HEK293 (cell line): ENCODE data around the gene TMC3.
A peak's percentile ranks its signal among the peaks of the same experiment; 100 is the strongest.

Source experiments
- CTCF ChIA-PET: fragments of 350-600 bp; formaldehyde crosslinking; extraction: SDS; loops from one replicate; lab custom pipeline; 2021; ENCODE audit warnings: antibody characterized with exemption; lab: Yijun Ruan, JAX
- POLR2A ChIA-PET: fragments of 300-600 bp; formaldehyde crosslinking; extraction: SDS; loops from one replicate; lab custom pipeline; 2020; ENCODE audit warnings: antibody characterized with exemption, inconsistent platforms; lab: Yijun Ruan, JAX
- H3K27ac ChIP-seq: fragments of 200-500 bp; sonication (Bioruptor generic); 2 replicates; pipeline ENCODE4 v1.5.1; 2014; ENCODE audit warnings: low read depth, low read length, control low read depth, inconsistent platforms; ENCODE audit errors: extremely low read depth
- H3K36me3 ChIP-seq, 2 experiments: fragments of 200-500 bp in 1 of 2; sonication (Bioruptor generic) in 1 of 2; 1 replicate in 1 of 2; 2 replicates in 1 of 2; pipeline ENCODE4 v1.5.1; 2014 to 2017; ENCODE audit warnings: inconsistent platforms in 2 of 2, low read length in 2 of 2; ENCODE audit not compliant: control insufficient read depth in 2 of 2, insufficient read depth in 1 of 2
- H3K4me1 ChIP-seq: fragments of 200-500 bp; sonication (Bioruptor generic); 2 replicates; pipeline ENCODE4 v1.5.1; 2014; ENCODE audit warnings: mild to moderate bottlenecking, low read length, inconsistent platforms; ENCODE audit not compliant: control insufficient read depth, insufficient read depth
- H3K4me3 ChIP-seq: 2 replicates; pipeline ENCODE4 v1.5.1; 2011; ENCODE audit warnings: low read depth, mild to moderate bottlenecking, control low read depth, low read length, moderate library complexity
- H3K9me3 ChIP-seq: fragments of 200-500 bp; sonication (Bioruptor generic); 2 replicates; pipeline ENCODE4 v1.5.1; 2014; ENCODE audit warnings: low read depth, low read length, inconsistent platforms; ENCODE audit not compliant: control insufficient read depth, insufficient read depth
- MZF1 ChIP-seq: fragments of 450-650 bp; formaldehyde crosslinking; IDR thresholded peaks from 2 replicates; pipeline ENCODE4 v1.5.1; 2017; ENCODE audit warnings: missing biosample characterization, missing genetic modification characterization, borderline replicate concordance
- SCRT2 ChIP-seq: fragments of 450-650 bp; formaldehyde crosslinking; IDR thresholded peaks from 2 replicates; pipeline ENCODE4 v1.5.1; 2016; ENCODE audit warnings: missing biosample characterization, missing genetic modification characterization
- SP7 ChIP-seq: fragments of 450-650 bp; formaldehyde crosslinking; IDR thresholded peaks from 2 replicates; pipeline ENCODE4 v1.5.1; 2016; ENCODE audit warnings: missing biosample characterization, missing genetic modification characterization
- ZBTB21 ChIP-seq: fragments of 450-650 bp; formaldehyde crosslinking; IDR thresholded peaks from 2 replicates; pipeline ENCODE4 v1.5.1; 2017; ENCODE audit warnings: missing biosample characterization, missing genetic modification characterization
- ZNF155 ChIP-seq: fragments of 450-650 bp; formaldehyde crosslinking; IDR thresholded peaks from 2 replicates; pipeline ENCODE4 v1.5.1; 2016; ENCODE audit warnings: missing biosample characterization, missing genetic modification characterization
- ZNF174 ChIP-seq: fragments of 450-650 bp; formaldehyde crosslinking; IDR thresholded peaks from 2 replicates; pipeline ENCODE4 v1.5.0; 2017; ENCODE audit warnings: missing biosample characterization, mild to moderate bottlenecking, missing genetic modification characterization
- ZNF2 ChIP-seq: fragments of 450-650 bp; formaldehyde crosslinking; IDR thresholded peaks from 2 replicates; pipeline ENCODE4 v1.5.1; 2016; ENCODE audit warnings: missing biosample characterization, missing genetic modification characterization
- ZNF48 ChIP-seq: fragments of 450-650 bp; formaldehyde crosslinking; IDR thresholded peaks from 2 replicates; pipeline ENCODE4 v1.5.1; 2016; ENCODE audit warnings: missing biosample characterization, missing genetic modification characterization
- ZNF561 ChIP-seq: fragments of 450-650 bp; IDR thresholded peaks from 2 replicates; pipeline ENCODE4 v1.5.1; 2018; ENCODE audit warnings: missing biosample characterization, missing genetic modification characterization, borderline replicate concordance
- ZNF677 ChIP-seq: fragments of 450-650 bp; IDR thresholded peaks from 2 replicates; pipeline ENCODE4 v1.5.0; 2018; ENCODE audit warnings: missing biosample characterization, mild to moderate bottlenecking, missing genetic modification characterization, moderate library complexity
- ZNF791 ChIP-seq: fragments of 450-650 bp; formaldehyde crosslinking; IDR thresholded peaks from 2 replicates; pipeline ENCODE4 v1.5.1; 2016; ENCODE audit warnings: missing biosample characterization, missing genetic modification characterization
- TF ChIP-seq, protein P1 (sequence below): fragments of 450-650 bp; formaldehyde crosslinking; optimal IDR thresholded peaks from 2 replicates; pipeline ENCODE3; 2016; ENCODE audit warnings: missing biosample characterization, mild to moderate bottlenecking, missing genetic modification characterization
- TF ChIP-seq, protein P2 (sequence below): fragments of 450-650 bp; formaldehyde crosslinking; conservative IDR thresholded peaks from 2 replicates; pipeline ENCODE4 v1.5.1; 2016; ENCODE audit warnings: low read depth, missing biosample characterization, missing genetic modification characterization
- TF ChIP-seq, protein P3 (sequence below): fragments of 450-650 bp; formaldehyde crosslinking; IDR thresholded peaks from 2 replicates; pipeline ENCODE4 v1.5.1; 2016; ENCODE audit warnings: missing biosample characterization, missing genetic modification characterization
- TF ChIP-seq, protein P4 (sequence below): fragments of 450-650 bp; formaldehyde crosslinking; IDR thresholded peaks from 2 replicates; pipeline ENCODE4 v1.5.1; 2016; ENCODE audit warnings: missing biosample characterization, missing genetic modification characterization, low read depth

Gene TMC3

DNA sequence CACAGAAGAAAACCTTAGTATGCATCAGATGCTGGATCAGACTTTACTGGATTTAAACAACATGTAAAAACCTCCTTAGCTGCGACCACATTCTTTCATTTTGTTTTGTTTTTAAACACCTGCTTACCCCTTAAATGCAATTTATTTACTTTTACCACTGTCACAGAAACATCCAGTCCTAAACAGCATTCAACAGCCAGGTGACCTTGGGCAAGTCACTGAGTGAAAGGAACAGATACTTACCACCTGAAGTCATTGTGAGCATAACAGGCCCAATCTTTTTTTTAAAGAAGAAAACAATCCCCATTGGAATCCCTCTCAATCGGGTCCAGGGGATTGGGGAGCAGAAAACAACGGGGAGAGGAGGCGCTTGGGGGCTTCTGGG, 50.5 kb downstream of the TMC3 start:
- POLR2A ChIA-PET, result interaction anchor here (0.6 to 1.2 kb wide), 8 partner anchors 9 to 1219 kb away, joined by 3 to 5 read pairs (median 4); partner anchors contain the start of gene TLNRD1

DNA sequence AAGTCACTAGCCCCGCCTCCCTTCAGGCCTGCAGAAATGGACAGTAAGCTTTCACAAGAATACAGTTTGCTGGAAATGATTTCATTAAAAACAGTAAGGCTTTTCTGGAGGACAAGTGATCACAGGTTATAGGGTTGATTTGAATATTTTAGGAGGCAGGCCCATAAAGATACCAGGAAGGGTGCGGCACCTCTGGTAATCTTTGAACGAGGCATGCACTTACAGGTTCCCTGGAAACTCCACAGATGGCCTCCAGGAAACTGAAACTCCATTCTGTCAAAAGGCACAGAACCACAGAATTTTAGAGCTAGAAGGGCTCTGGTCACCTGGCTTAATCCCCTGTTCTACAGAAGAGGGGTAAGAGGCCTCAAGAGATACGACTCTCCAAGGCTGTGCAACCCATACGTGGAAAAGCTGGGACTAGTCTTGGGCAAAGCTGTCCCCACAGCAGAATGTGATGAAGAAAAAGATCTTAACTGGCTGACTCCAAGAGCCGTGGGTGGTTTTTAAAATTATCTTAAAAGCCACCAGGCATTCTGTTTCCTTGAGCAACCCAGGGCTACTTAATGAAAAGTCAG, 51.2 kb downstream of the TMC3 start:
- TF ChIP-seq ZNF561 (tag by site-specific recombination) (no peak), SP7 (tag by site-specific recombination) (no peak), ZNF791 (tag by site-specific recombination) (no peak), ZBTB21 (tag by site-specific recombination) (no peak), ZNF677 (tag by site-specific recombination) (no peak), ZNF155 (no peak), ZNF48 (tag by site-specific recombination) (no peak)
- TF ChIP-seq, protein P1, sequence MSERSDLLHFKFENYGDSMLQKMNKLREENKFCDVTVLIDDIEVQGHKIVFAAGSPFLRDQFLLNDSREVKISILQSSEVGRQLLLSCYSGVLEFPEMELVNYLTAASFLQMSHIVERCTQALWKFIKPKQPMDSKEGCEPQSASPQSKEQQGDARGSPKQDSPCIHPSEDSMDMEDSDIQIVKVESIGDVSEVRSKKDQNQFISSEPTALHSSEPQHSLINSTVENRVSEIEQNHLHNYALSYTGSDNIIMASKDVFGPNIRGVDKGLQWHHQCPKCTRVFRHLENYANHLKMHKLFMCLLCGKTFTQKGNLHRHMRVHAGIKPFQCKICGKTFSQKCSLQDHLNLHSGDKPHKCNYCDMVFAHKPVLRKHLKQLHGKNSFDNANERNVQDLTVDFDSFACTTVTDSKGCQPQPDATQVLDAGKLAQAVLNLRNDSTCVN, result no peak
- TF ChIP-seq, protein P2, sequence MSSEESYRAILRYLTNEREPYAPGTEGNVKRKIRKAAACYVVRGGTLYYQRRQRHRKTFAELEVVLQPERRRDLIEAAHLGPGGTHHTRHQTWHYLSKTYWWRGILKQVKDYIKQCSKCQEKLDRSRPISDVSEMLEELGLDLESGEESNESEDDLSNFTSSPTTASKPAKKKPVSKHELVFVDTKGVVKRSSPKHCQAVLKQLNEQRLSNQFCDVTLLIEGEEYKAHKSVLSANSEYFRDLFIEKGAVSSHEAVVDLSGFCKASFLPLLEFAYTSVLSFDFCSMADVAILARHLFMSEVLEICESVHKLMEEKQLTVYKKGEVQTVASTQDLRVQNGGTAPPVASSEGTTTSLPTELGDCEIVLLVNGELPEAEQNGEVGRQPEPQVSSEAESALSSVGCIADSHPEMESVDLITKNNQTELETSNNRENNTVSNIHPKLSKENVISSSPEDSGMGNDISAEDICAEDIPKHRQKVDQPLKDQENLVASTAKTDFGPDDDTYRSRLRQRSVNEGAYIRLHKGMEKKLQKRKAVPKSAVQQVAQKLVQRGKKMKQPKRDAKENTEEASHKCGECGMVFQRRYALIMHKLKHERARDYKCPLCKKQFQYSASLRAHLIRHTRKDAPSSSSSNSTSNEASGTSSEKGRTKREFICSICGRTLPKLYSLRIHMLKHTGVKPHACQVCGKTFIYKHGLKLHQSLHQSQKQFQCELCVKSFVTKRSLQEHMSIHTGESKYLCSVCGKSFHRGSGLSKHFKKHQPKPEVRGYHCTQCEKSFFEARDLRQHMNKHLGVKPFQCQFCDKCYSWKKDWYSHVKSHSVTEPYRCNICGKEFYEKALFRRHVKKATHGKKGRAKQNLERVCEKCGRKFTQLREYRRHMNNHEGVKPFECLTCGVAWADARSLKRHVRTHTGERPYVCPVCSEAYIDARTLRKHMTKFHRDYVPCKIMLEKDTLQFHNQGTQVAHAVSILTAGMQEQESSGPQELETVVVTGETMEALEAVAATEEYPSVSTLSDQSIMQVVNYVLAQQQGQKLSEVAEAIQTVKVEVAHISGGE, result no peak
- Histone ChIP-seq H3K4me1 (no peaks in the 10 kb centered on the region), H3K27ac (no peak overlapping the region), H3K9me3 (no peaks in the 10 kb centered on the region), H3K4me3 (no peak overlapping the region), H3K36me3 (peaks cover 5 to 26% of the 10 kb centered on the region in 2 experiments; a peak in 2 of 3 replicates)
- ChIA-PET POLR2A (no interaction called here), CTCF (interaction anchor here (0.6 to 1.1 kb wide), 3 partner anchors 29 to 76 kb away, joined by 3 to 4 read pairs (median 3); no protein-coding TSS in a partner anchor)

More for the DNA sequence above, 50.5 kb downstream of the TMC3 start:
- CTCF ChIA-PET, result interaction anchor here (0.9 to 1.9 kb wide), 2 partner anchors 13 to 76 kb away, joined by 3 to 10 read pairs; no protein-coding TSS in a partner anchor
- TF ChIP-seq ZNF174 (no peak), SCRT2 (tag by site-specific recombination) (0 out of 2 replicates have a peak, but pooled peaks have one; percentile 24), MZF1 (tag by site-specific recombination) (peak; percentile 81)
- TF ChIP-seq, protein P3, sequence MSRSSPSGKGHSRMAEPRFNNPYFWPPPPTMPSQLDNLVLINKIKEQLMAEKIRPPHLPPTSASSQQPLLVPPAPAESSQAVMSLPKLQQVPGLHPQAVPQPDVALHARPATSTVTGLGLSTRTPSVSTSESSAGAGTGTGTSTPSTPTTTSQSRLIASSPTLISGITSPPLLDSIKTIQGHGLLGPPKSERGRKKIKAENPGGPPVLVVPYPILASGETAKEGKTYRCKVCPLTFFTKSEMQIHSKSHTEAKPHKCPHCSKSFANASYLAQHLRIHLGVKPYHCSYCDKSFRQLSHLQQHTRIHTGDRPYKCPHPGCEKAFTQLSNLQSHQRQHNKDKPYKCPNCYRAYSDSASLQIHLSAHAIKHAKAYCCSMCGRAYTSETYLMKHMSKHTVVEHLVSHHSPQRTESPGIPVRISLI (tag by site-specific recombination), result no peak
- peak overlapping the region; percentile 61 for H3K4me3 ChIP-seq
- H3K4me1 ChIP-seq, result no peaks in the 10 kb centered on the region
- no peak overlapping the region for H3K27ac ChIP-seq
- H3K36me3 ChIP-seq, result peaks cover 5 to 18% of the 10 kb centered on the region in 2 experiments; a peak in 2 of 3 replicates
- H3K9me3 ChIP-seq, result no peaks in the 10 kb centered on the region

DNA sequence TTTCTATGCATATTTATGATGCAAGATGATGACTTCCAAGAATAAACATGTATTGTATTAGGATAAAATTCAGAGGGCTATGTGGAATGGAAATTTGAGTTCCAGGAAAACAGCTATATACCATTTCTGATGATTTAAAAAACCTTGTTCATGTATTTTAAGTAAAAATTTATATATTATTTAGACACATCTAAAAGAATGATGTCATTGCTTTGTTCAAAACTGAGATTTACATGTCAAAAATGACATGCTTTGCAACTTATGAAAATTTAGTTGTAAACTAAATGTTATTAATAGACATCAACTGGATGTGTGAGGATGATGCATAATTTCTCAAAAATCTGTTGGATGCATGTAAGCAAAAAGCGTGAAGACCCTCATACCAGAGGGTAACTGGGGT, 52.3 kb downstream of the TMC3 start:
- Histone ChIP-seq H3K4me1 (no peaks in the 10 kb centered on the region), H3K36me3 (peaks cover 8 to 34% of the 10 kb centered on the region in 2 experiments; a peak in 2 of 3 replicates), H3K9me3 (no peaks in the 10 kb centered on the region), H3K4me3 (no peak overlapping the region), H3K27ac (no peak overlapping the region)
- ChIA-PET CTCF (interaction anchor here (0.7 to 1.4 kb wide), 4 partner anchors 15 to 130 kb away, joined by 3 to 9 read pairs (median 4); no protein-coding TSS in a partner anchor), POLR2A (no interaction called here)
- TF ChIP-seq, protein P4, sequence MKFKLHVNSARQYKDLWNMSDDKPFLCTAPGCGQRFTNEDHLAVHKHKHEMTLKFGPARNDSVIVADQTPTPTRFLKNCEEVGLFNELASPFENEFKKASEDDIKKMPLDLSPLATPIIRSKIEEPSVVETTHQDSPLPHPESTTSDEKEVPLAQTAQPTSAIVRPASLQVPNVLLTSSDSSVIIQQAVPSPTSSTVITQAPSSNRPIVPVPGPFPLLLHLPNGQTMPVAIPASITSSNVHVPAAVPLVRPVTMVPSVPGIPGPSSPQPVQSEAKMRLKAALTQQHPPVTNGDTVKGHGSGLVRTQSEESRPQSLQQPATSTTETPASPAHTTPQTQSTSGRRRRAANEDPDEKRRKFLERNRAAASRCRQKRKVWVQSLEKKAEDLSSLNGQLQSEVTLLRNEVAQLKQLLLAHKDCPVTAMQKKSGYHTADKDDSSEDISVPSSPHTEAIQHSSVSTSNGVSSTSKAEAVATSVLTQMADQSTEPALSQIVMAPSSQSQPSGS (tag by site-specific recombination), result peak; percentile 85
- TF ChIP-seq ZNF2, result no peak
